ENCODE data around the gene NAA40. TPM values are rescaled to one million over a fixed set of nuclear protein-coding genes. Genes with fewer than 3 reads are reported as not detected.

Gene NAA40
- total RNA-seq, 4 donors from 2014 or later = 4.6 to 11.2 (median 7.4) TPM

GRCh38 chr11:63993993-63994392 is 55.2 kb downstream of the NAA40 start:
- TF ChIP-seq CTCF (IDR thresholded peaks at IDR 0.05; ENCODE audit: low read depth) = no peak

- no peak for TF ChIP-seq CTCF (IDR thresholded peaks at IDR 0.05; ENCODE audit: low read depth)
Measured at GRCh38 chr11:63996512-63996911, 57.7 kb downstream of the NAA40 start.

GRCh38 chr11:63997104-63997700 is 58.4 kb downstream of the NAA40 start:
- TF ChIP-seq CTCF (IDR thresholded peaks at IDR 0.05; ENCODE audit: low read depth) = no peak

DNA sequence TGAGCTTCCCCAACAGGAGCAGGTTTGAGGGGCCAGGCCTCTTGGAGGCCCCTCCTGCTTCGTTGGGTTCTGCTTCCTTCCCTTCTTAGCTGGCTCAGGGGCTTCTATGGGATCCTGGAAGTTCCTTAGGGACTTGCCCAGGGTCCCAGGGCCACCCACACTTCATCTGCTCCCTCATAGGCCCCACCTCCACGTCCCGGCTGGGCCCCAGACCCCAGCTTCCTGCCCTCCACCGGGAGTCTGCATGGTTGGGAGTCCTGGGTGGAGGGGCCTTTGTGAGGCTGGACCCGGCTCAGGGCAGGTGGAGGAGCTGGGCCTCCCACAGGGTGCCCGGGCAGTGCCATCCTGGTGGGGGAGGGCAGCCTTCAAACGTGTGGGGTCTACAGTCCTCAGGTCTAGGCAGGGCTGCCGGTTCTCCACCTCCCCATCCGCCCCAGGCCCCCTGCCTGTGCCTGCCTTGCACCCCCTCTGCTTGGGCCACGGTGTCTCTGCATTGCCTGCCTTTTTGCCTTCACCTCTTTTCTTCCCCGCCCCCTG is 59.1 kb downstream of the NAA40 start:
- TF ChIP-seq CTCF (IDR thresholded peaks at IDR 0.05; ENCODE audit: low read depth) = no peak

DNA sequence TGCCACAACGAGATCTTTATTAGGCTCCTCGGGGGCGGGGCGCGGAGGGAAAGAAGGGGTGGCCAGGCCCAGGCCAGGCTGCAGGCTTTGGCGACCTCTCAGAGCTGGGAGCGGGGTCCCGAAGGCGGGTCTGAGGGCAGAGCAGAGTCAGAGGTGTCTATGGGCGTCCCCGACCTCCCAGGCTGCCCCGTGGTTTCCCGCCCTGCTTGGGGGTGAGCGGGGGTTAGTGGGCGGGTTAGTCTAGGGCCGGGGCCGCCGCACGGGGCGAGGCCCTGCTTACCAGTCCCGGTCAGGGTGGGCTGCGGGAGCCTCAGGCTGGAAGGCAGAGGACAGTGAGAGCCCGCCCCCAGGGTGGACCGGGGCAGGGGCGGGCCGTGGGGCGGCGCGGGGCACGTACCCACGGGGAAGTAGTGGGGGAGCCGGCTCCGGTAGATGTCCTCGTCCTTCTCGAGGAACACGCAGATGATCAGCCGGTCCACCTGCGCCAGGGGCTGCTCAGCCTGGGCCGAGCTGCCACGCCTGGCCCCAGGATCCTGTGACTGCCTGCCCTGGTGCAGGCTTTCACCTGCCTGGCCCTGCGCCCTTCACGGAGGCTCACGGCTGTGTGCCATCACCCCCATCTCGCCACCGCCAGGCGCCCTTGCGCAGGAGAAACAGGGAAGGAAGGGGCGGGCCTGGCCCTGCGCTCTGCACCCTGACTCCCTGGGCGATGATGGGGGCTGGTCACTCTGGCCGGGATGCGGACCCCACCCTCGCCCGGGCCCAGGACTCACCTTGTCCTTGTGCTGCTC is 60.0 kb downstream of the NAA40 start:
- no peak for TF ChIP-seq CTCF (IDR thresholded peaks at IDR 0.05; ENCODE audit: low read depth)

DNA sequence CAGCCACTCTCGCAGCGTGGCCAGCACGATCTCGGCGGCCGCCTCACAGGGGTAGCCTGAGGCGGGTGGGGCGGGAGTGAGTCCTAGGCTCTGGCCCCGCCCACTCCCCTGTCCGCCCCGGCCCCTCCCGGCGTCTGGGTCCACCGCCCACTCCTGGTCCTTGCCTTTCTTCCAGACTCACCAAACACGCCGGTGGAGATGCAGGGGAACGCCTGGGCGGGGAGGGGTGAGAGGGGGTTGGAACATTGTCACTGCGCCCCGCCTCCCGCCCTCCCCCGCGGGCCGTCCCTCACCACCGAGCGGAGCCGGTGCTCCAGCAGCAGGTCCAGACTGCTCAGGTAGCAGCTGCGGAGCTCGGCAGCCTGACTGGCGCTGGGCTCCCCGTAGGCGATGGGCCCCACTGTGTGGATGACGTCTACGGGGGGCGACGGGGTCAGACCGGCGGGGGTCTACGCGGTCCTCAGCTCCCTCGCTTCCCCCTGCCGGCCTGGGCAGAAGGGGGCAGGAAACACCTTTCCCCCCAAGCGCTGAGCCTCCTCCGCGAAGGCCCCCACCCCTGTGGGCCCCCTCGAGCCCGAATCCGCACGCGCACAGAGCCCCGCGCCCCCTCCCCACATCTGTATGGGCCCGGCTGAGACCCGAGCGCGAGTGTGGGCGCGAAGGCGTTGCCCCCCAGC is 60.7 kb downstream of the NAA40 start:
- no peak for TF ChIP-seq CTCF (IDR thresholded peaks at IDR 0.05; ENCODE audit: low read depth)
